Stimulated activated CD4-positive, alpha-beta T cell treated with anti-CD3 and anti-CD28 coated beads, Interleukin-1b, Interleukin-23, amount 100 ng/mL, for 48 hours (primary cell): ENCODE measurements around the gene CCDC27.

ENCODE experiments used
- DNase-seq: peaks from one replicate; pipeline ENCODE4 v3.0.0-alpha.2; 2020

Gene CCDC27

DNA sequence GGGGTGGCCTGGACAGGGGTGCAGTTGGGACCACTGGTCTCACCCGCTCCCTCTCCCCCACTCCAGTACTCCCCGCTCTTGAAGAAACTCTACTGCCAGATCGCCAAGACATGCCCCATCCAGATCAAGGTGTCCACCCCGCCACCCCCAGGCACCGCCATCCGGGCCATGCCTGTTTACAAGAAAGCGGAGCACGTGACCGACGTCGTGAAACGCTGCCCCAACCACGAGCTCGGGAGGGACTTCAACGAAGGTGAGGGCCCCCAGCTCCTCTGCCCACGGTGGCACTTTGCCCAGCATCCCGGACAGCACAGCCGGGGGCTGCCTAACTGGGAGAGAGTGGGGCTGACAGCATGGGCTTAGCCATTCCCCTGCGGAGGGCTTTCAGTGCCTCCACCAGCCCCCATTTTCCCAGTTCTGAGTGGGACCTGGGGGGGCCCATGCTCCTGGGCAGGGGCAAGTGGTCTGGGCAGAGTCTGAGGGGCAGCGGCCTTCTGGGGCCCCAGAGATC lies 30.2 kb upstream of the CCDC27 start:
- DNase-seq: no peak

DNA sequence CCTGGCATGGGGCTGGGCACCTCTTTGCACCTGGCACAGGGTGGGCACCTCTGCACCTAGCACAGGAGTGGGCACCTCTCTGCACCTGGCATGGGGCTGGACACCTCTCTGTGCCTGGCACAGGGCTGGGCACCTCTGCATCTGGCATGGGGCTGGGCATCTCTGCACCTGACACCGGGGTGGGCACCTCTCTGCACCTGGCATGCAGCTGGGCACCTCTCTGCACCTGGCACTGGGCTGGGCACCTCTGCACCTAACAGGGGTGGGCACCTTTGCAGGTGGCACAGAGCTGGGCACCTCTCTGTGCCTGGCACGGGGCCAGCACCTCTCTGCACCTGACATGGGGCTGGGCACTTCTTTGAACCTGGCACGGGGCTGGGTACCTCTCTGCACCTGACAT lies 29.4 kb upstream of the CCDC27 start:
- no peak for DNase-seq

DNA sequence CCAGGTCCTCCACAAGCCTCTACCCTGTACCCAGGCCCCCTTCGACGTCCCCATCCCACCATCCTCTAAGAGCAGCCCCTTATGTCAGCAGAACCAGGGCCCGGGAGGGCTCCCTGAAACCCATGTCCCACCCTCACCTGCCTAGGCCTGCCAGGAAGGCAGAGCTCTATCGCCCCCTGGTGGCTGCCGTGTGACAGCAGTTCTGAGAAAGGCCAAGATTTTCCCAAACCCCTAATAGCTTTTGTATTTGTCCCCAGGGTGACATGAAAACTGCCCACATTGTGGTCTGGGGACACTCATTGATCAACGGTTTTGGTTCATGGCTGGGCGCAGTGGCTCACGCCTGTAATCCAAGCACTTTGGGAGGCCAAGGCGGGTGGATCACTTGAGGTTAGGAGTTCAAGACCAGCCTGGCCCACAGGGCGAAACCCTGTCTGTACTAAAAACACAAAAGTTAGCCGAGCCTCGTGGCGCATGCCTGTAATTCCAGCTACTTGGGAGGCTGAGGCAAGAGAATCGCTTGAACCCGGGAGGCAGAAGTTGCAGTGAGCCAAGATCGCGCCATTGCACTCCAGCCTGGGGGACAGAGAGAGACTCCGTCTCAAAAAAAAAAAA lies 27.7 kb upstream of the CCDC27 start:
- DNase-seq: peak; percentile 68

DNA sequence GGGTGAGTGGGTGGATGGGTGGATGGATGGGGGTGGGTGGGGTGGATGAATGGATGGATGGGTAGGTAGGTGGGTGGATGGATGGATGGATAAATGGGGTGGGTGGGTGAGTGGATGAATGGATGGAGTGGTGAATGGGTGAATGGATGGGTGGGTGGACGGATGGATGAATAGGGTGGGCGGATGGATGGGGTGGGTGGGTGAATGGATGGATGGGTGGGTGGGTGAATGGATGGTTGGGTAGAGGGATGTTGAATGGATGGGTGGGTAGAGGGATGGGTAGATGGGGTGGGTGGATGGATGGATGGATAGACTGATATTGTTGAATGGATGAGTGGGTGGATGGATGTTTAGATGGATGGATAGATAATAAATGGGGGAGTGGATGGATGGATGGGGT lies 26.9 kb upstream of the CCDC27 start:
- no peak for DNase-seq

GRCh38 chr1:3727042-3727824 lies 25.0 kb upstream of the CCDC27 start:
- peak; percentile 21 for DNase-seq

DNA sequence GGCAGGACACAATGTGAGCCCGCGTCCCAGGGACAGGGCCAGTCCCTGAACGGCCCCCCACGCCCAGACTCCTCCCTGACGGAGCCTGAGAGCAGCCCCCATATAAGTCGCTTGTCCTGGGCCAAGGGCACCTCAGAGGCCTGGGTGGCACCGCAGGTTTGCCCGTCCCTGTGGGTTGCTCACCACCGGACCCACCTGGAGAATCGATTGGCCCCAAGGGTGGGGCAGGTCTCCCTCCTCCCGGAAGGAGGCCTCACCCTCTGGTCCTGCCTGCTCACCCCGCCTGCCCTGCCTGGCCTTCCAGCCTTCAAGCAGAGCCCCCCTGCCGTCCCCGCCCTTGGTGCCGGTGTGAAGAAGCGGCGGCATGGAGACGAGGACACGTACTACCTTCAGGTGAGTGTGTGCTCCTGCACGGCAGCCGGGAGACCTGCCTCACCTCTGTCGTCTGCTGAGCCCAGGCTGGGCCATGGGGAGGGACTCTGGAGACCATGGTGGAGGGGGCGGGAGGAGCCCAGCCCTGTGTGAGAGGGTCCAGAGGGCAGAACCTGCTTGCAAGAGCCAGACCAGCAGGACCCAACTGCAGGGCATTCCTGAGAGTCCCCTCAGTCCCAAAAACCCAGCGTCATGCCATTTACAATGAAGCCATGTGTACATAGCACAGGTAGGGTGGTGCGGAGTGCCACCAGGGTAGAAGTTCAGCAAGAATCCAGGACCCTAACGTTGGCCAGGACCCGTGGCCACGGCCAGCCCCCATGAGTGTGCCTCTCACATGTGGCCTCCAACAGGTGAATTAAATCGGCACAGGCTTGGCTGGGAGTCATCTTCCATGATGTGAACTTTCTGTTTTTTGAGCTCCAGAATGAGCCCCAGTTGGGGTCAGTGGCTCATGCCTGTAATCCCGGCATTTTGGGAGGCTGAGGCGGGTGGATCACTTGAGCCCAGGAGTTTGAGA lies 24.1 kb upstream of the CCDC27 start:
- DNase-seq: no peak

GRCh38 chr1:3729594-3730542 lies 22.4 kb upstream of the CCDC27 start:
- no peak for DNase-seq

GRCh38 chr1:3730543-3731247 lies 21.6 kb upstream of the CCDC27 start:
- no peak for DNase-seq

DNA sequence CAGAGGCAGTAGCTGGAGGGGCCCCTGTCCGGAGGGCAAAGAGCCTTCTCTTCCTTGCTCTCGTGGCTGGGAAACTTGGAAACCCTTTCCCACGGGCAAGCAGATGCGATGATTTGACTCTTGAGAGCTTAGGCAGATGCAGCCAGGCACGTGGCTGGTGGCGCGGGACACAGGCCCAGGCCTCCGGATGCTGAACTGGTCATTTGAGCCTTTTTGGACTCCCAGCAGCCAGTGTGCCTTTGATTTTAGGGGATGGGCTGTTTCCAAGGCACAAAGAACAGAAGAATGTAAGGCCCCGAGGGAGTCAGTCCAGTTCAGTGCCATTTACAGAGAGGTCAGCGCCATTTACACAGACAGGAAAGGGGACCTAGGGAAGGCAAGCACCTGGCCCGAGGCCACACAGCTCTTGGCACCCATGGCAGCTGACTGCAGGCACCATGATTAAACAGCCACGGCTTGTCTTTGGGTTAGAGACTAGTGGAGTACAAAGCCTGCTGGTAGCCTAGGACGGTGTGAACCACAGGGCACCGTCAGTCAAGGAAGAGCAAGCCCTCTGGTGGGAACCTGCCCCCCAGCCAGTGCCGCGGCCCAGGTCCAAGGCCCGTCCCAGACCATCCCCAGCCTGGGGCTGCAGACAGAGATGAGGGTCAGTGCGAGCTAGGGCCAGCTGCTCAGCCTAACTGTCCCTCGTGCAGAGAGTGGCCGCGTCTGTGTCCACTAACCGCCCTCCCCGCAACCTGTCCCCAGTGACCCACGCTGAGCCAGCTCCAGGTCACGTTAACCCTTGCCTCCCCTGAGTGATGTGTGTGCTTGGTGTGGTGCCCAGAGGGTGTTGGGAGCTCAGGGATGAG lies 20.4 kb upstream of the CCDC27 start:
- DNase-seq: no peak

GRCh38 chr1:3732434-3733093 lies 19.7 kb upstream of the CCDC27 start:
- DNase-seq: no peak

- DNase-seq: no peak
These were observed 19.0 kb upstream of the CCDC27 start for GRCh38 chr1:3733094-3733882.

GRCh38 chr1:3733883-3734589 lies 18.2 kb upstream of the CCDC27 start:
- no peak for DNase-seq

DNA sequence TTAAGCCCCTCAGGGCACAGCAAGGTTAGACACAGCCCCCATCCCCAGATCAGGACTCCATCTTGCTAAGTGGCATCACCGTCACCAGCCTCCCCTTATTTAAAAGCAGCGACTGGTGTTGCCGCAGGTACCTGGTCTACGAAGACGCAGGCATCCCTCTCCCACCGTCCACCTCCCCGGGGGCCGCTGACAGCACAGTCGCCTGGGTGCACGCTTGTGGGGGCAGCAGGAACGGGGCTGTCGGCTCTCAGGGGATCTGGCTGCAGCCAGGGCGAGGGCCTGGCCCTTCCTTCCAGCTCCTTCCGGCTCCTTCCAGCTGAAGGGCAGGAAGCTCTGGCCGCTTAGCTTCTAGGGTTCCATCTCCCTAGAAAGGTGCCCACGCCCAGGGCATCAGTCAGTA lies 17.6 kb upstream of the CCDC27 start:
- no peak for DNase-seq

DNA sequence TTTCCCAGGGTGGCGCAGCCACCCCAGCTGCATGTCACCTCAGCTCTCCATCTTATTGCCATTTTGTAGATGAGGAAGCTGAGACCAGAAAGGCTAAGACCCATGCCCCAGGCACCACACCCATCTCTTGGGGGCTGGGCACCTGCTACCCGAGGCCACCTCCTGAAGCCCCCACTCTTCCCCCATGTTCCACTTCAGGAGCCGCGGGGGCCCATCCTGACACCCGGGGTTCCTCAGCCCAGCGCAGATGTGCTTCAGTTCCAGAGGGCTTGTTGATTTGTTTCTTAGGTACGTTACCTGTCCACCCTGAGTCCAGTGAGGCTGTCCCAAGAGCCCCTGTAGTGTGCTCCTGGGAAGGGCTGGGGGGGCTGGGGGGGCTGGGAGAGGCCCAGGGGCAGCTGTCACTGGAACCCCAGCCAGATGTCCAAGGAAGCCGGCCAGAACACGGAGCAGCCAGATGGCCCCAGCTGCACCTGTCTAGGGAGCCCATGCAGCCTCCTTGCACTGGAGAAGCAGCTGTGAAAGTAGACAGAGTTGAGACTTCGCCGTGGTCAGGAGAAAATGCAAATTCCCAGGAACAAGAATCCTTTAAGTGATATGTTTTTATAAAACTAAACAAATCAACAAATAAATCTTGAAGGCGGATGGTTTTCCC lies 17.1 kb upstream of the CCDC27 start:
- no peak for DNase-seq

- no peak for DNase-seq
These were observed 16.6 kb upstream of the CCDC27 start for GRCh38 chr1:3735688-3736087.

DNA sequence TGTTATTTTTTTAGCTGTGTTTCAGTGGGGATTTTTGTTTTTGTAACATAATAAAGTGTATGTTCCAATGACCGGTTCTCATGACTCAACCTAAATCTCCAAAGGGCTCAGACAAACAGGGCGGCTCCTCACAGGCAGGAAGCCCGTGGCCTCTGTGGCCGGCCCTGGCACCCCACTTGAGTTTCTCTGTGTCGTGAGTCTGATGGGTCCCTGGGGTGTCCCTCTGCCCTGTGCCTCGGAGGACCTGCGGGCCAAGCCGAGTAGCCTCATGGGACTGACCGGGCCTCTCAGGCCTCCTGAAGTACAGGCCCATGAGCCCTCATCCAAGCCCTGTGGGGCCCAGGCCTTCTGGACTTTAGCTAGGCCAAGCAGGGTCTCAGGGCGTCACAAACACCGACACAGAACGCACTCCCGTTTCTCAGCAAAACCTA lies 16.1 kb upstream of the CCDC27 start:
- no peak for DNase-seq

- no peak for DNase-seq
These were observed 15.5 kb upstream of the CCDC27 start for GRCh38 chr1:3736708-3737107.

GRCh38 chr1:3738943-3739342 lies 13.3 kb upstream of the CCDC27 start:
- DNase-seq: no peak
